Ishikawa (cell line): Measurements from ENCODE around the gene LRRC41.

Experiments used
- CEBPB ChIP-seq: IDR thresholded peaks from 2 replicates; pipeline ENCODE4 v1.6.1; 2012
- CREB1 ChIP-seq: IDR thresholded peaks from 2 replicates; pipeline ENCODE4 v1.6.1; 2012; ENCODE audit warnings: low read depth
- EGR1 ChIP-seq: IDR thresholded peaks from 2 replicates; pipeline ENCODE4 v1.6.1; 2012
- EP300 ChIP-seq: IDR thresholded peaks from 2 replicates; pipeline ENCODE4 v1.6.1; 2012; ENCODE audit warnings: borderline replicate concordance
- FOXM1 ChIP-seq: IDR thresholded peaks from 2 replicates; pipeline ENCODE4 v1.6.1; 2012; ENCODE audit warnings: low read depth, borderline replicate concordance
- MAX ChIP-seq: IDR thresholded peaks from 2 replicates; pipeline ENCODE4 v1.6.1; 2012
- NFIC ChIP-seq: IDR thresholded peaks from 2 replicates; pipeline ENCODE4 v1.6.1; 2012
- RAD21 ChIP-seq: IDR thresholded peaks from 2 replicates; pipeline ENCODE4 v1.6.1; 2012; ENCODE audit warnings: low read depth
- REST ChIP-seq: IDR thresholded peaks from 2 replicates; pipeline ENCODE4 v1.6.1; 2012; ENCODE audit warnings: low read depth, mild to moderate bottlenecking
- TAF1 ChIP-seq: IDR thresholded peaks from 2 replicates; pipeline ENCODE4 v1.6.1; 2012; ENCODE audit warnings: low read depth, mild to moderate bottlenecking
- TCF12 ChIP-seq: IDR thresholded peaks from 2 replicates; pipeline ENCODE4 v1.6.1; 2012; ENCODE audit warnings: low read depth
- TEAD4 ChIP-seq: IDR thresholded peaks from 2 replicates; pipeline ENCODE4 v1.6.1; 2012
- USF1 ChIP-seq: IDR thresholded peaks from 2 replicates; pipeline ENCODE4 v1.6.1; 2012
- YY1 ChIP-seq: IDR thresholded peaks from 2 replicates; pipeline ENCODE4 v1.6.1; 2012; ENCODE audit warnings: low read depth
- ZBTB7A ChIP-seq: IDR thresholded peaks from 2 replicates; pipeline ENCODE4 v1.6.1; 2012; ENCODE audit warnings: low read depth

LRRC41 gene

GRCh38 chr1:46246548-46247435 lies 56.6 kb downstream of the LRRC41 start:
- TF ChIP-seq TAF1, result peak; percentile 48; the same call in 1 of the 2 replicates
- TF ChIP-seq CREB1, result no peak
- TF ChIP-seq EGR1, result no peak
- peak; percentile 96 for TF ChIP-seq TCF12
- peak; percentile 90 for TF ChIP-seq TEAD4
- TF ChIP-seq ZBTB7A, result peak; percentile 60; the same call in 1 of the 2 replicates
- TF ChIP-seq NFIC, result peak; percentile 63
- TF ChIP-seq CEBPB, result peak; percentile 74
- peak; percentile 79; the same call in 1 of the 2 replicates for TF ChIP-seq EP300
- TF ChIP-seq USF1, result peak; percentile 55; the same call in 1 of the 2 replicates
- TF ChIP-seq MAX, result peak; percentile 94

DNA sequence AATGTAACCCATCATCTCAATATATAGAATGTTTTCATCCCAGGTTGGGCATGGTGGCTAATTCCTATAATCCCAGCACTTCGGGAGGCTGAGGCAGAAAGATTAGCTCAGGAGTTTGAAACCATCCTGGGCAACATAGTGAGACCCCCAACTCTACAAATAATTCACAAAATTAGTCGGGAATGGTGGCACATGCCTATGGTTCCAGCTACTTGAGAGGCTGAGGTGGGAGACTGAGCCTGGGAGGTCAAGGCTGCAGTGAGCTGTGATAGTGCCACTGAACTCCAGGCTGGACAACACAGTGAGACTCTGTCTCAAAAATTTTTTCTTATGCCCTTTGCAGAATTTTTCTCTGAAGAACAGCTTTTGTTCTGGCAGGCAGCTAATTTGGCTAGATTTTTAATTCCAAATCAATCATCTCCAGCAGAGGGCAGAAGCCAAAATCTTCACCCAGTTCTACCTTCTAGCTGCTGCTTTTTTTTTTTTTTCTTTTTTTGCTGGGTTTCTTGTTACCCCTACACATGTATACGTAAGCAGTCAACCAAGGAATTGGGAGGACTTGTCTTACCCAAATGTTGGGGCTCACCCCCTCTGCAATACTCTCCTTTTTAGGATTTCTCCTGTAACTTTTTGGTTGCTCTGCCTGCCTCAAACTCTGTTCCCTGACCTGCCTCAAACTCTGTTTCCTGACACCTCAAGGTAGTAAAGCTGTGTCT lies 58.6 kb downstream of the LRRC41 start:
- no peak for TF ChIP-seq CEBPB
- no peak for TF ChIP-seq ZBTB7A
- no peak for TF ChIP-seq TEAD4
- TF ChIP-seq CREB1, result no peak
- no peak for TF ChIP-seq RAD21
- no peak for TF ChIP-seq EP300

GRCh38 chr1:46242918-46243317 lies 60.5 kb downstream of the LRRC41 start:
- TF ChIP-seq NFIC (no peak), REST (no peak), TEAD4 (no peak), CREB1 (no peak), EGR1 (no peak), ZBTB7A (no peak), RAD21 (no peak), MAX (no peak), TAF1 (no peak)

- TF ChIP-seq FOXM1 (no peak), EP300 (no peak), CEBPB (no peak), REST (no peak), TCF12 (no peak), YY1 (no peak), TAF1 (no peak), ZBTB7A (no peak), RAD21 (no peak), EGR1 (no peak), MAX (no peak), USF1 (no peak), TEAD4 (no peak), CREB1 (no peak), NFIC (no peak)
Measured at GRCh38 chr1:46236882-46237281, 66.5 kb downstream of the LRRC41 start.
